Measurements from ENCODE around the gene PPCDC. TPM values are rescaled to one million over a fixed set of nuclear protein-coding genes. Genes with fewer than 3 reads are reported as not detected.
A peak's percentile ranks its signal among the peaks of the same experiment; 100 is the strongest.

Gene PPCDC
- total RNA-seq, 1 experiment from 2014 or later: 18.0 TPM

GRCh38 chr15:75065851-75066509, 42.6 kb downstream of the PPCDC start:
- H3K4me3 ChIP-seq (replicated peaks in 1 of 2; ENCODE audit: low read depth in 1 of 2, low read length in 2 of 2): no peak overlapping the region
- ChIA-PET CTCF (interaction anchor here (1.5 kb wide), 1 partner anchor 23 kb away, joined by 8 read pairs; no protein-coding TSS in a partner anchor), POLR2A (interaction anchor here (0.6 to 0.9 kb wide), 2 partner anchors 18 to 133 kb away, joined by 3 to 7 read pairs; no protein-coding TSS in a partner anchor), RAD21 (ENCODE audit: low non-redundant PET in 1 of 2, low total read pairs in 2 of 2, uncharacterized antibody in 2 of 2, unreplicated experiment in 2 of 2) (no interaction called here)
- H3K4me2 ChIP-seq (ENCODE audit: low read length): peak overlapping the region; percentile 32
- no peaks in the 10 kb centered on the region for H3K9me3 ChIP-seq (ENCODE audit: control insufficient read depth in 1 of 2, insufficient read depth in 1 of 2, low read depth in 1 of 2, low read length in 2 of 2)
- no peak overlapping the region for H3K27ac ChIP-seq (ENCODE audit: low read depth, low read length)
- H3K79me2 ChIP-seq (ENCODE audit: insufficient read depth, low read length): no peaks in the 10 kb centered on the region
- ATAC-seq (no peak), DNase-seq (ENCODE audit: low read depth, low spot score) (no peak)
- peaks cover 4 to 19% of the 10 kb centered on the region in 2 experiments; a peak in 3 of 4 replicates for H3K4me1 ChIP-seq (ENCODE audit: control insufficient read depth in 1 of 2, insufficient read depth in 2 of 2, low read length in 2 of 2)
- no TSS peak for BruUV-seq (replicated peaks)
- intact Hi-C loops (cut with micrococcal nuclease): no loop called here
- no peaks in the 10 kb centered on the region for H3K36me3 ChIP-seq (ENCODE audit: control insufficient read depth in 1 of 2, insufficient read depth in 2 of 2, low read length in 2 of 2)
- no peaks in the 10 kb centered on the region for H3K27me3 ChIP-seq (ENCODE audit: insufficient read depth, low read length)
- no peak for TF ChIP-seq SIN3A (IDR thresholded peaks at IDR 0.05; ENCODE audit: low read depth)
- no peak for TF ChIP-seq MAX (IDR thresholded peaks at IDR 0.05)
- no peak for TF ChIP-seq REST (IDR thresholded peaks at IDR 0.05; ENCODE audit: low read depth)
- no peak for TF ChIP-seq CEBPB (IDR thresholded peaks at IDR 0.05; ENCODE audit: low read depth)
- no peak for TF ChIP-seq TCF7L2 (IDR thresholded peaks at IDR 0.05; ENCODE audit: borderline replicate concordance, extremely low read depth, insufficient read depth, insufficient read length)
- TF ChIP-seq CBX3 (IDR thresholded peaks at IDR 0.05; ENCODE audit: low read depth): no peak
- TF ChIP-seq SRF (IDR thresholded peaks at IDR 0.05; ENCODE audit: low read depth): no peak
- no peak for TF ChIP-seq ZFX (IDR thresholded peaks at IDR 0.05)
- no peaks in the 10 kb centered on the region for H4K20me1 ChIP-seq (ENCODE audit: insufficient read depth)
- no peak overlapping the region for H3K9ac ChIP-seq (ENCODE audit: low read length)
- H3K9me2 ChIP-seq (ENCODE audit: insufficient read depth): no peaks in the 10 kb centered on the region
- no peak overlapping the region for H2AFZ ChIP-seq (ENCODE audit: low read depth, low read length, poor library complexity, severe bottlenecking)
